GM12864 (cell line): ENCODE measurements around the gene CALB2.

Experiments
- DNase-seq: peaks from one replicate; pipeline ENCODE4 v3.0.0-alpha.2; 2011; ENCODE audit warnings: low read depth
- H3K4me3 ChIP-seq: 2 replicates; pipeline ENCODE4 v1.5.1; 2011; ENCODE audit warnings: mild to moderate bottlenecking, low read depth, low read length, control low read depth
- CTCF ChIP-seq: IDR thresholded peaks from 2 replicates; pipeline ENCODE4 v1.5.1; 2011; ENCODE audit warnings: low read depth, mild to moderate bottlenecking, moderate library complexity, low read length, control low read depth, inconsistent platforms; ENCODE audit errors: missing control alignments

CALB2 gene

GRCh38 chr16:71425746-71426068 lies 67.2 kb downstream of the CALB2 start:
- no peak for TF ChIP-seq CTCF
- DNase-seq = no peak
- peak overlapping the region; percentile 15; the same call in 1 of the 2 replicates for H3K4me3 ChIP-seq

- H3K4me3 ChIP-seq = peak overlapping the region; percentile 15
- TF ChIP-seq CTCF = no peak
- DNase-seq = peak; percentile 80
Measured at GRCh38 chr16:71426069-71426879, 67.8 kb downstream of the CALB2 start.

DNA sequence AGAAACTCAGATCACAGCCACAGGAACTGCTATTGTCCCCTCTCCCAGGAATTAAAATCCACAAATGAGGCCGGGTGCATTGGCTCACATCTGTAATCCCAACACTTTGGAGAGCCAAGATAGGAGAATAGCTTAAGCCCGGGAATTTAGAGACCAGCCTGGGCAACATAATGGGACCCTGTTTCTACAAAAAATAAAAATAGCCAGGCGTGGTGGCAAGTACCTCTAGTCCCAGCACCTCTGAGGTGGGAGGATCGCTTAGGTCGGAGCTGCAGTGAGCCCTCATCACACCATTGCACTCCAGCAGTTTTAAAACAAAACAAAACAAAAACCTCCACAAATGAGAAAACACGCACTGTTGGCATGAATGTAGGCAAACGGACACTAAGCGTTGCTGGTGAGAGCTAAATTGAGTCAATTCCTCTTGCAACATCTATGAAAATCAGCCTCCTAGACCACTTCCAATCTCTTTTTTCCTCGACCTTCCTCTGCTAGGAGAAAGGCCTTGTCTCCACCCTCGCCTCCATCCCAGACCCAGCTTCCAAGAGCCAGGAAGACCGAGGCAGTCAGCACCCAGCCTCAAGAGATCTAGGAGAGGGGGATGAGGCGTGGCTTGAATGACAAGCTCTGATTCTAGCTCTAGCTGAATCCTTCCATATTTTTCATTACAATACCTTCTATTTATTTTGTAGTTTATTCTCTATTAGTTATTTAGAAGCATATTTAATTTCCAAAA lies 68.5 kb downstream of the CALB2 start:
- no peak for TF ChIP-seq CTCF
- H3K4me3 ChIP-seq = no peak overlapping the region
- DNase-seq = no peak

DNA sequence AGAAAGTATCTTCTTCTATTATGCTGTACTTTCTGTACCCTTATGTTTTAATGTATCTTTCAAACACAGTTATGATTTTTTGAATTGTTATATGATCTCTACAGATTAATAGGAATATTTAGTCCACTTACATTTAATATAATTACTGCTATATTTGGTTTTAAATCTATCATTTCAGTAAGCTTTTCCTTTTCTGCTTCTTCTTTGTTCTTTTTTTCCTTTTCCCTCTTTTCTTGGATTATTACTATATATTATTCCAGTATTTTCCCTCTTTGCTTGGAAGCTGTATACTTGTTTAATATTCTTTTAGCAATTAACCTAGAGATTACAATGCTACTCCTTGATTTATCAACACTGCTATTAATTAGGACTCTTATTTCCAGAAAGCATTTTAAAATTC lies 69.9 kb downstream of the CALB2 start:
- TF ChIP-seq CTCF = no peak
- DNase-seq = no peak
- H3K4me3 ChIP-seq = no peak overlapping the region

- TF ChIP-seq CTCF = no peak
- DNase-seq = no peak
Measured at GRCh38 chr16:71428883-71429282, 70.4 kb downstream of the CALB2 start.

GRCh38 chr16:71429581-71429980 lies 71.1 kb downstream of the CALB2 start:
- DNase-seq = no peak
- no peak overlapping the region for H3K4me3 ChIP-seq
- no peak for TF ChIP-seq CTCF

More at GRCh38 chr16:71428883-71429282, 70.4 kb downstream of the CALB2 start:
- H3K4me3 ChIP-seq = no peak overlapping the region
